SU-DHL-6 (cell line): ENCODE results near the gene NFIX.

Source experiments
- H2AFZ ChIP-seq: fragments of 200-600 bp; sonication (generic); 2 replicates; pipeline ENCODE4 v1.6.1; 2014; ENCODE audit warnings: low read depth, mild to moderate bottlenecking, moderate library complexity, mixed read lengths, antibody characterized with exemption, low read length; ENCODE audit not compliant: severe bottlenecking
- H3F3A ChIP-seq: fragments of 200-600 bp; shearing (Covaris generic); 2 replicates; pipeline ENCODE4 v1.6.0; 2016; ENCODE audit warnings: antibody characterized with exemption, mild to moderate bottlenecking; ENCODE audit not compliant: insufficient read depth
- H3K27ac ChIP-seq: fragments of 200-600 bp; sonication (generic); 2 replicates; pipeline ENCODE4 v1.5.1; 2016; ENCODE audit warnings: low read depth, mild to moderate bottlenecking, low read length, moderate library complexity, mixed read lengths
- H3K27me3 ChIP-seq: fragments of 200-600 bp; sonication (generic), shearing (Covaris generic); 2 replicates; pipeline ENCODE4 v1.6.0; 2014; ENCODE audit warnings: mild to moderate bottlenecking, low read length
- H3K36me3 ChIP-seq: fragments of 200-600 bp; sonication (generic); 2 replicates; pipeline ENCODE4 v1.6.1; 2014; ENCODE audit warnings: mild to moderate bottlenecking, low read length, mixed read lengths
- H3K4me2 ChIP-seq: fragments of 300-600, 200-600 bp; shearing (Covaris generic), sonication (generic); 2 replicates; pipeline ENCODE4 v1.6.0; 2014; ENCODE audit warnings: low read length, low read depth, mild to moderate bottlenecking; ENCODE audit not compliant: poor library complexity, severe bottlenecking
- H3K4me3 ChIP-seq: fragments of 200-600 bp; sonication (generic); 2 replicates; pipeline ENCODE4 v1.5.1; 2014; ENCODE audit warnings: antibody characterized with exemption, low read length, mild to moderate bottlenecking, mixed read lengths; ENCODE audit not compliant: insufficient read depth, poor library complexity, severe bottlenecking
- H3K79me2 ChIP-seq: fragments of 200-600 bp; sonication (generic); 2 replicates; pipeline ENCODE4 v1.6.1; 2014; ENCODE audit warnings: mild to moderate bottlenecking, low read length, moderate library complexity; ENCODE audit not compliant: insufficient read depth
- H3K9ac ChIP-seq: fragments of 200-600 bp; sonication (generic); 2 replicates; pipeline ENCODE4 v1.7.0; 2014; ENCODE audit warnings: mild to moderate bottlenecking, low read length
- H3K9me2 ChIP-seq: fragments of 200-600 bp; sonication (generic); replicated peaks from 2 replicates; pipeline ENCODE4 v1.6.1; 2014; ENCODE audit warnings: low read length; ENCODE audit not compliant: insufficient read depth
- H3K9me3 ChIP-seq: fragments of 200-600 bp; sonication (generic); 2 replicates; pipeline ENCODE4 v1.6.1; 2014; ENCODE audit warnings: low read length, mixed read lengths; ENCODE audit not compliant: insufficient read depth
- H4K20me1 ChIP-seq: fragments of 200-600 bp; sonication (generic); 2 replicates; pipeline ENCODE4 v1.6.1; 2014; ENCODE audit warnings: low read depth, mild to moderate bottlenecking, antibody characterized with exemption, low read length, moderate library complexity, mixed read lengths
- EZH2phosphoT487 ChIP-seq: fragments of 200-600 bp; sonication (generic), shearing (Covaris generic); conservative IDR thresholded peaks from 2 replicates; pipeline ENCODE4 v1.6.1; 2018; ENCODE audit warnings: mild to moderate bottlenecking, antibody characterized with exemption, low read length, moderate library complexity, mixed read lengths
- TF ChIP-seq, protein P1 (sequence below): fragments of 200-600 bp; sonication (generic); IDR thresholded peaks from one replicate; pipeline ENCODE4 v1.5.1; 2017; ENCODE audit warnings: antibody characterized with exemption, mild to moderate bottlenecking, low read length, moderate library complexity; ENCODE audit not compliant: insufficient read depth, poor library complexity, severe bottlenecking

Gene NFIX

DNA sequence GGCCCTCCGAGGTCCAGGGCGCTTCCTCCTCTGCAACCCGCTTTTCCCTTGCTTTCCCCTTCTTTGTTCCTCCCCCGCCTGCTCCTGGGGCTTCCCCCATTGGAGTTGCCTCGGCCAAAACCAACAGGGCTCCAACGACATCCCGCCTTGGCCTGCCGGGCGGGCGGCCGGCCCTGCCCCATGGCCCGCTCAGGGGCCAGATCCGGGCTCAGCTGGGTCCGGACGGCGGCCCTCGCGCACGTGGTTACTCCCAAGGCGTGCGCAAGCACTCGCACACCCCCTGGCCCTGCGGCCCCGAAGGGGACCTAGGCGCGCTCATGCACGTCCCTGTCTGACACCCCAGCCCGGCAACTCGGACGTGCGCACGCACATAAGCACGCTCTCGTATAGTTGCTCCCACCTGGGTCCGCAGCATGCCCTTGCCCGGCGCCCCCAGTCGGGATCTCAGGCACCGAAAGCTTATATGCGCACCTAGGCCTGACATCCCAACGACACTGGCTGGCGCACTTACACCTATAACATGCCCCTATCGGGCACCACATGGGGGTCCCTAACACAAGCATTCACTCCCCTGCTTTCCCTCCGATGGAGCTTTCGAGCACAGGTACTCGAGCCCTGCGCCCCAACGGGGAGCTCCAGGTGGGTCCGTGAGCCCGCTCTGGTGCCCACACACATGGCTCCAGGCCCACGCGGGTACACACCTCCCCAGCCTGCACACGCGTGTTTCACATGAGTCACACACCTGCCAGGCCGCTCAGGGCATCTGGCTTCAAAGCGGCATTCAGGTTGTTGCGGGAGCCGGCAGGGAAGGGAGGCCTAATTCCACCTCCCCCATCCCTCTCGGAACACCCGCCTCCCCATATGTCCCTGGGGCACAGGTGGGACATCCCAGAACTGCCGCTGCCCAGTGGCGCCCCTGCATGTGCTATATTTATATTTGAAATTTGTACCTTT, 15.0 kb downstream of the NFIX start:
- Histone ChIP-seq H3K79me2 (no peaks in the 10 kb centered on the region), H3K27ac (no peak overlapping the region), H3K4me3 (no peak overlapping the region)

DNA sequence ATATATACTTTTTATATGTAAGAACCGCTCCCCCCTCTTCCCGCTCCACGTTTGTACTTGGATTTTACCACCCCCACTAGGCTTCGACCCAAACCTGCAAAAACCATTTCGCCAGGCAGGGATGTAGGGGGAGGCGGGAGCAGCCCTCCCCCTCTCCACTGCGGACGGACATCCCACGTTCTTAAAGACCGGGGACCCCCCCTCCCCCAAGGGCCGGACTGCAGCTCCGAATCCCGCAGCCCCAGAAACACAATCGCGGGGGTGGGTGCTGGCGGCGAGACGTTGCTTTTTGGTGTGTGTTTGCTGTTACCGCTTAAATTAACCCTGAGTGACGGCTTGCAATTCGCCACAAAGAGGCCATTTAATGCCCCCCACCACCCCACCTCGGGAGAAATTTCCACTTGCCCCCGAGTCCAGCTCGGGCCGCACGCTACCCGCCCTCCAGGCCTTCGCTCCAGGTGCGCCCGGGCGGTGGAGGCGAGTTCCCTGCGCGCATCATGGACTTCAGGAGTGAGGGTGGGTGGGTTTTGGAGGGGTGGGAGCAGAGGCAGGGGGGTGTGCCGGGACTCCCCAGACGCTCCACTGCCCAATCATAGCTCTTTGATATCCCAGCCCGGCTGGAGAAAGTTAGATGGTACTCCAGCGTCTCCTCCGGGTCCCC, 15.8 kb downstream of the NFIX start:
- Histone ChIP-seq H3K79me2 (no peaks in the 10 kb centered on the region), H3K27ac (no peak overlapping the region), H2AFZ (no peak overlapping the region), H3K4me3 (no peak overlapping the region), H3K9me2 (no peaks in the 10 kb centered on the region), H3K27me3 (no peaks in the 10 kb centered on the region), H3K36me3 (no peaks in the 10 kb centered on the region), H3K4me2 (no peak overlapping the region), H3K9ac (no peak overlapping the region), H4K20me1 (no peaks in the 10 kb centered on the region), H3F3A (no peaks in the 10 kb centered on the region), H3K9me3 (no peaks in the 10 kb centered on the region)
- TF ChIP-seq, protein P1, sequence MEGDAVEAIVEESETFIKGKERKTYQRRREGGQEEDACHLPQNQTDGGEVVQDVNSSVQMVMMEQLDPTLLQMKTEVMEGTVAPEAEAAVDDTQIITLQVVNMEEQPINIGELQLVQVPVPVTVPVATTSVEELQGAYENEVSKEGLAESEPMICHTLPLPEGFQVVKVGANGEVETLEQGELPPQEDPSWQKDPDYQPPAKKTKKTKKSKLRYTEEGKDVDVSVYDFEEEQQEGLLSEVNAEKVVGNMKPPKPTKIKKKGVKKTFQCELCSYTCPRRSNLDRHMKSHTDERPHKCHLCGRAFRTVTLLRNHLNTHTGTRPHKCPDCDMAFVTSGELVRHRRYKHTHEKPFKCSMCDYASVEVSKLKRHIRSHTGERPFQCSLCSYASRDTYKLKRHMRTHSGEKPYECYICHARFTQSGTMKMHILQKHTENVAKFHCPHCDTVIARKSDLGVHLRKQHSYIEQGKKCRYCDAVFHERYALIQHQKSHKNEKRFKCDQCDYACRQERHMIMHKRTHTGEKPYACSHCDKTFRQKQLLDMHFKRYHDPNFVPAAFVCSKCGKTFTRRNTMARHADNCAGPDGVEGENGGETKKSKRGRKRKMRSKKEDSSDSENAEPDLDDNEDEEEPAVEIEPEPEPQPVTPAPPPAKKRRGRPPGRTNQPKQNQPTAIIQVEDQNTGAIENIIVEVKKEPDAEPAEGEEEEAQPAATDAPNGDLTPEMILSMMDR = no peak
- no peak for TF ChIP-seq EZH2phosphoT487

More for the DNA sequence above, 15.0 kb downstream of the NFIX start:
- H3K36me3 ChIP-seq = no peaks in the 10 kb centered on the region
- no peaks in the 10 kb centered on the region for H3K27me3 ChIP-seq
- TF ChIP-seq, protein P1 = no peak
- no peak for TF ChIP-seq EZH2phosphoT487
- no peaks in the 10 kb centered on the region for H3F3A ChIP-seq
- H4K20me1 ChIP-seq = no peaks in the 10 kb centered on the region
- H3K4me2 ChIP-seq = no peak overlapping the region
- no peaks in the 10 kb centered on the region for H3K9me2 ChIP-seq
- no peak overlapping the region for H2AFZ ChIP-seq
- H3K9ac ChIP-seq = no peak overlapping the region
- no peaks in the 10 kb centered on the region for H3K9me3 ChIP-seq

DNA sequence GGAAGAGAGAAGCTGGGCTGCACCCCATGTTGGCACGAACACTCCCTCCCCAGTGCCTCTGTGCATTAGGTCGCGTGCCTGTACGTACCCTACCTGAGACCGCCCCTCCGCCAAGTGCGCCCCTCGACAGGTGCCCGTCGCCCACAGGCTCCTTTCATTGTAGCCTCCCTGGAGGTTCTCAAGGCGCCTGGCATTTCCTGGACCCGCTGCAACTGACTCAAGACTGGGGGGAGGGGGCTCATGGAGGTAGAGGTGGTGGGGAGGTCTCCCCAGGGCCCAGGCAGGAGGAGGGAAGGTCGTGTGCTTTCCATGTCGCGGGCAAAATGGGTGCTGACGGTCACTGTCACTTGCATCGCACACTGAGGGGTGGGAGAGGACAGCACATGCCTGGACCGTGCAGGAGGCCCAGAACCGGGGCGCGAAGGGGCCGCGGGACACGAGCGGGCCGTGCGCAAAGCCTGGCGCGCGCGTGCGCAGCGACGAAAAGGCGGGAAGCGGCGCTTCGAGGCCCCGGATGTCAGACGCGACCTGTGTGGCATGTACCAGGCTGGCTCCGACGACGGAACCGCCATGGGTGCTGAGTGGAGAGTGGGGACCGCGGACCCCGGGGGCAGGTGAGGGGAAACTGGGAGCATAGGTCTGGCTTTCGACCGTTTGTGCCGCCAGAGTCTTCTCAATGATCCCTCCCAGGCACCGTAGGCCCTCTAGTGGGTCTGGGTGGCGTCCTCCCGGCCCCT, 16.5 kb downstream of the NFIX start:
- H3K9me3 ChIP-seq = no peaks in the 10 kb centered on the region
- no peaks in the 10 kb centered on the region for H3K27me3 ChIP-seq
- H3K27ac ChIP-seq = no peak overlapping the region
- TF ChIP-seq, protein P1 = no peak
- TF ChIP-seq EZH2phosphoT487 = no peak
- no peaks in the 10 kb centered on the region for H3K79me2 ChIP-seq
- no peak overlapping the region for H3K4me3 ChIP-seq
- H3K4me2 ChIP-seq = no peak overlapping the region
- H3K9ac ChIP-seq = no peak overlapping the region
- no peaks in the 10 kb centered on the region for H3F3A ChIP-seq
- no peaks in the 10 kb centered on the region for H3K36me3 ChIP-seq
- H3K9me2 ChIP-seq = no peaks in the 10 kb centered on the region
- H2AFZ ChIP-seq = no peak overlapping the region
- H4K20me1 ChIP-seq = no peaks in the 10 kb centered on the region
